GM13977 (cell line): ENCODE measurements around the gene KRTAP4-8.
"Not testable (repeated sequence)": the region's sequence is repeated elsewhere in the genome, so short reads cannot be mapped to it uniquely, and the experiment has no call there.

ENCODE experiments used
- DNase-seq: peaks from one replicate; pipeline ENCODE4 v3.0.0; 2012; ENCODE audit warnings: low spot score
- CTCF ChIP-seq: IDR thresholded peaks from 2 replicates; pipeline ENCODE4 v1.5.1; 2012; ENCODE audit warnings: mild to moderate bottlenecking, control low read depth; ENCODE audit not compliant: insufficient read depth; ENCODE audit errors: extremely low read depth, missing control alignments
- in situ Hi-C: fragments of 300-500 bp; cut with MboI; formaldehyde crosslinking; loops from one replicate; pipeline ENCODE4 v1.12.0; 2022; ENCODE audit warnings: low sequenced_read_pairs, low pct_unique_long_range_greater_than_20kb, mixed read lengths, inconsistent platforms; ENCODE audit not compliant: unreplicated experiment

KRTAP4-8 gene

GRCh38 chr17:41121742-41122141 is 23.8 kb upstream of the KRTAP4-8 start:
- TF ChIP-seq CTCF: no peak
- no peak for DNase-seq
- in situ Hi-C loops: no loop called here

DNA sequence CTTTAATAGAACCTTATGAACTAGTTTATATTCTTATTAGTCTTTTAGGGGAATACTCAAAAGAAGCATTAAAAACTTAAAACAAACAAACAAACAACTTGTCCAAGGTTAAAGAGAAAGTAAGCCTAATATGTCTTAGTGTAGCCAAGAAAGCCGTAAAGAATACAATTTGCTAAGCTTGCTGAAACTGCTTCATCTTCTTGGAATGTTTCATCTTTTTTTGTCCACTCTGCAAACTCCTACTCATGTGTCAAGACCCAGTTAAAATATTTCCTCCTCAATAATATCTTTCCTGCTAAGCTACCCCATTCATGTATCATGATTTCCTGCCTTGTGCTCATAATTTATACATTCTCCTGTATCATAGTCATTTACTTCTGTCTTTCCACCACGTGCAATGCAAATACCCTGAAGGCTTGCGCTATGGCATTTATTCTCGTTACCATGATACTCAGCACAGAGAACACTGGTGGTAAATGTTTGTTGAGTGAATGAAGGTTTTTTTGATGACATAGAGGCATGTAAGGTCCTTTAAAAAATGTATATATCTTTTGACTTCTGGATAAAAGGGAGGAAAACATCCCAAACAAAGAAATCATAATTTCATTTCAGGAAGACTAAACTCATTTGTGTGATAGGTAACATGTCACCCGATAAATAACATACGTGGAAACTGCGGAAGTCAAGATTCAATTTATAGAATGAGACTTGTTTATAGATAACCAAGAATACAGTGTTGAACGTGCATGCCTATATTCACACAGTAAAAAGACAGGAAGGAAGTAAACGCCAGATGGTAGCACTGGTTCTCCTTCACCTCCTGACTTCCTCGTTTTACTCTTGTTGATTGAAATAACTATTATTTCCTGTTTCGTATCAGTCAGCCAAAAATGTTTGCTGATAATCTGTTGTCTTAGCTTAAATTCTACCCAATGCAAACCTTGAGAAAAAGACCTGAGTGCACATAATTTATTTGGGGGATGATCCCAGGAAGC is 22.1 kb upstream of the KRTAP4-8 start:
- in situ Hi-C loops, DNase-seq: not testable (repeated sequence)

- in situ Hi-C loops: no loop called here
- DNase-seq: no peak
- no peak for TF ChIP-seq CTCF
Measured at GRCh38 chr17:41118721-41119120, 20.8 kb upstream of the KRTAP4-8 start.

DNA sequence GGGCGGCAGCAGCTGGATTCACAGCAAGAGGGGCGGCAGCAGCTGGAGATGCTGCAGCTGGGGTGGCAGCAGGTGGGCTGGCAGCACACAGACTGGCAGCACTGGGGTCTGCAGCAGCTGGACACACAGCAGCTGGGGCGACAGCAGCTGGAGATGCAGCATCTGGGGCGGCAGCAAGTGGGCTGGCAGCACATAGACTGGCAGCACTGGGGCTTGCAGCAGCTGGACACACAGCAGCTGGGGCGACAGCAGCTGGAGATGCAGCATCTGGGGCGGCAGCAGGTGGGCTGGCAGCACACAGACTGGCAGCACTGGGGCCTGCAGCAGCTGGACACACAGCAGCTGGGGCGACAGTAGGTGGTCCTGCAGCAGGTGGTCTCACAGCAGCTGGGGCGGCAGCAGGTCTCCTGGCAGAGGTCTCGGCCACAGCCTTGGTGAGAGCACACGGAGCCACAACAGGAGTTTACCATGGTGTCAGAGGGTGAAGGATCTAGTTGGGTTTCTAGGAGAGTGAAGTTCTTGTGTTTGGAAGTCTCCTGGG is 20.0 kb upstream of the KRTAP4-8 start, which contains the start of gene KRTAP4-11:
TSS of gene KRTAP4-11 (minus strand) at position 528 of the 541 bp plus-strand sequence. CDS start at position 470, 58 bp downstream.
- in situ Hi-C loops, DNase-seq: not testable (repeated sequence)

DNA sequence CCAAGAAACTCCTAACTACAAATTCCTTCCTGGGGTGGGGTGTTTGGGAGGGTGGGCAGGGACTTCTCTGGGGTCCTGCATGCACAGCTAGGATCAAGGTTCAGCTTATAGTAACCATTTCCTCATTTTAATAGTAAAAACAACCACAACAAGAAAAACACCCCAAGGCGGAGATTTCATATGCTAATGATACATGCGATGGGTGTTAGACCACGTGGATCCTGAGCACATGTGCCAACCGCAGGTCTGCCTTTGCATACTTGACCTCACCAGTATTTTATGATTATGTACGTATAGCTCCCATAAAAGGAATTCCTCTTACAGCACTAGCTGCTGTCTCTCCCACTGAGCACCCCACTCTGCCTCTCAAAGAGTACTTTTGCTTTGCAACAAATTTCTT is 18.4 kb upstream of the KRTAP4-8 start:
- no peak for TF ChIP-seq CTCF
- no peak for DNase-seq
- in situ Hi-C loops: no loop called here

- in situ Hi-C loops: no loop called here
- no peak for TF ChIP-seq CTCF
- no peak for DNase-seq
Measured at GRCh38 chr17:41111151-41111885, 13.4 kb upstream of the KRTAP4-8 start.

GRCh38 chr17:41108728-41109386 is 10.9 kb upstream of the KRTAP4-8 start:
- DNase-seq, in situ Hi-C loops: not testable (repeated sequence)
